GM18505 (cell line): Measurements from ENCODE around the gene TMEM258.

Experiments
- ATAC-seq: cut with Tn5 transposase; IDR thresholded peaks from one replicate; pipeline ENCODE4 v1.9.1; 2021; ENCODE audit not compliant: unreplicated experiment
- POLR2A ChIP-seq: IDR thresholded peaks from 4 replicates; pipeline ENCODE4 v1.6.1; 2011; ENCODE audit warnings: borderline replicate concordance; ENCODE audit not compliant: insufficient read depth, insufficient read length; ENCODE audit errors: extremely low read depth

TMEM258 gene

DNA sequence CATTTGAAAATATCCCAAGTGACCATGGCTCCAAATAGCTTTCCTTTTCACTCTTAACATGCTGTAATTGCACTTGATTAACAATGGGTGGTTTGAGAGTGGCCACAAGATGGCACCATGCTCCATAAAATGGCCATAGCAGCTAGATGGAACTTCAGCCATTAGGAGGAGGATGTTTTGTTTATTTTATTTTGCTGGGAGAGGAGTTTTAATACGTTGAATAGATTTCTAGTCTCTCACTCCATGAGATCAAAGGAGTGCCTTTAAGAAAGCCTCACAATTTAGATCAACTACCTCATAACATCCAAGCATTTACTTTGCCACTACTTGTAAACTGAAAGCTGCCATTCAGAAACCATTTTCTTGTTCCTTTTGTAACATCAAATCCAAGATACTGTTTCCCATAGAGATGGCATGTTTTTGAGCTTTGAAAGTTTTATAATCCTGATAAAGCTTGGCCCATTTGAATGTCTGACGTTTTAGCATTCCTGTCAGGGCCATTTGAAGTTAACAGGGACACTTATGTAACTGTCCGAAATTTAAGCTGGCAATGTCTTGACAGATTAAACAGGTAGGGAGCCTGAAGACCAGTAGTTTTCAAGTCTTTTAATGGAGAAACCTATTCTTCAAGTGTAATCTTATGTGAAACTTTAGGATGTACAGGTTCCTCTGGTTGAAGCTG lies 5.0 kb upstream of the TMEM258 start:
- no peak for TF ChIP-seq POLR2A
- ATAC-seq: no peak

GRCh38 chr11:61795876-61796526 lies 3.6 kb upstream of the TMEM258 start:
- TF ChIP-seq POLR2A: no peak
- ATAC-seq: no peak

DNA sequence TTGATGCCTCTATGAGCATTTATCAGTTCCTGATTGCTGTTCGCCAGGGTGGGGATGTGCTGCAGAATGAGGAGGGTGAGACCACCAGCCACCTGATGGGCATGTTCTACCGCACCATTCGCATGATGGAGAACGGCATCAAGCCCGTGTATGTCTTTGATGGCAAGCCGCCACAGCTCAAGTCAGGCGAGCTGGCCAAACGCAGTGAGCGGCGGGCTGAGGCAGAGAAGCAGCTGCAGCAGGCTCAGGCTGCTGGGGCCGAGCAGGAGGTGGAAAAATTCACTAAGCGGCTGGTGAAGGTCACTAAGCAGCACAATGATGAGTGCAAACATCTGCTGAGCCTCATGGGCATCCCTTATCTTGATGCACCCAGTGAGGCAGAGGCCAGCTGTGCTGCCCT lies 3.1 kb upstream of the TMEM258 start:
- no peak for TF ChIP-seq POLR2A
- no peak for ATAC-seq

DNA sequence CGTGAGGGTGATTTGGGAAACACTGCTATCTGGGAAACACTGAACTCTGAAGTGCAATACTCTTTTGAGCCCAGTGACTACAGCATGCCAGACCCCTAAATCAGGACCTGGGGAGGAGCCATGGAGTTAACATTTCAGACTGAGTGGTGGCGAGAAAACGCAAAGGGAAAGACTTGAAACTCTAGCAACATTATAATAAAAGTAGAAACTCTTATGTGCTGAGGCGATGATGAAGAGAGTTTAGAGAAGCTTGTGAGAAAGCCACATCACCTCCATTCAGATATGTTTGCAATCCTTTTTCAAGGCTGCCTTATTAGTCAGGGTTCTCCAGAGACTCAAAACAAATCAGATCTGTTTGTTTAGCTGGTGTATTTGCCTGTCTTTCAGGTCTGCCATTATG lies 2.2 kb upstream of the TMEM258 start:
- ATAC-seq: no peak
- no peak for TF ChIP-seq POLR2A

DNA sequence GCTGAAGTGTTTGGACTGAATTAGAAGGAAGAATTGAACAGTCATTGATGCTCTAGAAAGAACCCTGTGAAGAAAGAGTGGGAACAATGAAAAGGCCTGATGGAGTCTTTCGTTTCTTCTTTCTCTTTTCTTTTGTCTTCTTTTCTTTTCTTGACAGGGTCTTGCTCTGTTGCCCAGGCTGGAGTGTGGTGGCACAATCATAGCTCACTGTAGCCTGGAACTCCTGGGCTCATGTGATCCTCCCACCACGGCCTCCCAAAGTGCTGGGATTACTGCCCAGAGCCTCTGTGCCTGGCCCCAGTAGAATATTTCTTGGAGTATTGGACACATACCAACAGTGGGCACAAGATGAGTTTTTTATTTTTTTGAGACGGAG lies 1.4 kb upstream of the TMEM258 start:
- no peak for TF ChIP-seq POLR2A
- ATAC-seq: no peak

DNA sequence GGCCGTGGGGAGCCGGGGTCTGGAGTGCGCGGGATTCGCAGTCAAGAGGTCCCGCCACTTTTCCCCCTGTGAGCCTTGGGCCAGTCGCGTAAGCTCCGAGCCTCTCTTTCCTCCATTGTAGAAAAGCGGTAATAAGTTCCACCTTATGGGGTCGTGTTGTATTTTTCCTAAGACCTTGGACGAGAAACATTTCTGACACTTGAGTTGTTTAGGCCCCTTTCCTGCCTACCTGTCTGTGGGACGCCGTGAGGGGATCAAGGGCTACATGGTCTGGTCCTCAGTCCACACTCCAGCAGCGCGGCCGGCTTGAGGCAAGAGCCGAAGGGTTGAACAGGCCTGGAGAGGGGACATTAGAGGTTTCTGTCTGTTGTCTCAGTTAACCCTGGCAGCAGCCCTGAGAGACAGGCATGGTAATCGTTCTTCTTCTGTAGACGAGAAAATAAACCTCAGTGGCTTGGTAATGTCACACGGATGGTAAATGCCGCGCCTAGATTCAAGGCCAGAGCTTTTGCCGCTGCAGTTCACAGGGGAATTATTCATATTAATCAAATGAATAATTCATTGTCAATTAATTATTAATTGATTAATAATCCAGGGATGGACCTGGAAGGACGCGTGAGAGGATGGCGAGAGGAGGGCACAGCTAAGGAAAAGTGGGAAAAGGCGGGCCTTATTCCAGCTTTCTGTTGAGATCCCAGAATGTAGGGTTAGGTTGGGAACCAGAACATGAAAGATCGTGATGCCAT lies 857 bp upstream of the TMEM258 start:
- TF ChIP-seq POLR2A: no peak
- peak; percentile 1 for ATAC-seq

DNA sequence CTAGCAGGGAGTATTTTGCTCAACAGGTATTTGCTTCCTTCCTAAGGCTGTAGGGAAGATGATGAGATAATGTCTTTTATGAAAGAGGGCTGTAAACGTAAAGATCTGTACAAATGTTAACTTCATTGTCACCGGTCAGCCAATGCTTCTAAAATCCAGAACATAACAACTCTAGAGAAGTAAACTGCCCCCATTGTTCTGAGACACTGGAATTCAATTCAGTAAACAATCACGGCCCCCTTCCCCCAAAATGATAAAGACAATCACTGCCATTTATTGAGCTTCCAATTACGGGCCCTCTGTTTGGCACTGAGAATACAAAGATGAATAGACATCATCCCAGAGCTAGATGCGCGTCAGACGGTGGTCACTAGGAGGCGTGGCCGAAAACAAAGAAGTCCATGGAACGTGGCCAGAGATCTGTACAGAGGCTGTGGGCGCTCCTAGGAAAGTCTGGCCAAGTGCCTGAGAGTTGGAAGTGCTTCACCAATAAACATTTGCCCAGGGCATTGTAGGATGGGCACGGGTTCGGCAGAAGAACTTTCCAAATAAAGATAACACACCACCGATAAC lies 576 bp downstream of the TMEM258 start:
- no peak for TF ChIP-seq POLR2A
- ATAC-seq: no peak

- ATAC-seq: no peak
Observed at GRCh38 chr11:61787928-61788491, 4.4 kb downstream of the TMEM258 start.

DNA sequence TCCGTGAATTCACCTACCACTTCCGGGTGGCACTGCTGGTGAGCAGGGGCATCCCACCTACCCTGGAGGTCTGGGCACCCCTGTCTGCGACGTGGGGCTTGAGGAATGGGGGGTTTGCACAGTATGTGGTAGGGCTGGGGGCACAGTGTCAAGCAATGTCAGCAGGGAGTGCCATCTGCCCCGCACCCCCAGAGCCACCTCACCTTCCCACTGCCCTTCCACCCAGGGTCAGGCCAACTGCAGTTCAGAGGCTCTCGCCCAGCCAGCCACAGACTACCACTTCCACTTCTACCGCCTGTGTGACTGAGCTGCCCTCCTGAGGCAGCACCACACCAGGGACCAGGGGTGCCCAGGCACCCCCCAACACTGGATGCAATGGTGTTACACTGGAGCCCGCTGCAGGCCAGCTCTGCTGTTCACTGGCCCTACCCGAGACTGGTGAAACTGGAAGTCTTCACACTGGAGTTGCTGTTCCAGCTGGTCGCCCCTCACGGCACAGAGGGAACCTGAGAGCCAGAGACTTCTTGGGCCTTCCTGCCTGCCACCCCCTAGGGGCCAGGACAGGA lies 6.5 kb downstream of the TMEM258 start:
- no peak for ATAC-seq
- TF ChIP-seq POLR2A: no peak

More at GRCh38 chr11:61787928-61788491, 4.4 kb downstream of the TMEM258 start:
- TF ChIP-seq POLR2A: no peak

GRCh38 chr11:61784506-61784805 lies 7.9 kb downstream of the TMEM258 start:
- TF ChIP-seq POLR2A: no peak
- ATAC-seq: no peak

GRCh38 chr11:61783717-61784505 lies 8.5 kb downstream of the TMEM258 start:
- TF ChIP-seq POLR2A: no peak

DNA sequence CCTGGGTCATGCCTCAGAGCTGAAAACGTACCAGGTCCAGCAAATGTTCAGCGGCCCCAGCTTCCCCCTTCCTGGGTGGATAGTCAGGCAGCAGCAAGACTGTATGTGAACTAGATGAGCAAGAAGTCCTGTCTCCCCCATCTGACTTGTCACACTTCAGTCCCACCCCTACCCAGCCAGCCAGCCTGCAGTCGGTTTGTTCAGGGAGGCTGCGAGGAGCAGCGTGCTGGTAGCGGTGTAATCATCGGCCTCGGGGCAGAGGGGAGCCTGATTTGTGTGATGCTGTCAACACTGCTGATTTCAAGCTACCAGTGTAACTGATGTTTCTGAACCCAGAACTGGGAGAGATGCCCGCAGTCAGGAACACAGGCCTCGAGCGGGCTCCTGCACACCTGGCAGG lies 9.6 kb downstream of the TMEM258 start:
- no peak for TF ChIP-seq POLR2A
- ATAC-seq: no peak

More at GRCh38 chr11:61783717-61784505, 8.5 kb downstream of the TMEM258 start:
- ATAC-seq: no peak
